GM10266 (cell line): ENCODE results near the gene AMH.

ENCODE experiments used
- DNase-seq: peaks from one replicate; pipeline ENCODE4 v3.0.0; 2012; ENCODE audit errors: extremely low spot score
- CTCF ChIP-seq: IDR thresholded peaks from 2 replicates; pipeline ENCODE4 v1.5.1; 2012; ENCODE audit warnings: mild to moderate bottlenecking, low read depth; ENCODE audit not compliant: control insufficient read depth, insufficient read depth; ENCODE audit errors: missing control alignments

The AMH gene

GRCh38 chr19:2282062-2282861 lies 33.1 kb downstream of the AMH start, which contains the start of gene PEAK3:
Gene PEAK3 (minus strand): TSS chr19:2282175. CDS start chr19:2280931, 1,244 bp downstream.
- DNase-seq = peak; percentile 70
- TF ChIP-seq CTCF = no peak

- DNase-seq = no peak
- TF ChIP-seq CTCF = no peak
These were observed 33.7 kb downstream of the AMH start for GRCh38 chr19:2282862-2283237.

- no peak for TF ChIP-seq CTCF
- DNase-seq = no peak
These were observed 34.8 kb downstream of the AMH start for GRCh38 chr19:2283835-2284507.

- no peak for DNase-seq
- no peak for TF ChIP-seq CTCF
These were observed 37.4 kb downstream of the AMH start for GRCh38 chr19:2286402-2287140.

- TF ChIP-seq CTCF = no peak
- DNase-seq = no peak
These were observed 38.6 kb downstream of the AMH start for GRCh38 chr19:2287585-2288337.

GRCh38 chr19:2288338-2288817 lies 39.3 kb downstream of the AMH start:
- DNase-seq = no peak
- TF ChIP-seq CTCF = no peak
